Measurements from ENCODE around the gene WBP1L.
A peak's percentile ranks its signal among the peaks of the same experiment; 100 is the strongest.

The WBP1L gene

GRCh38 chr10:102779680-102780526 is 36.2 kb downstream of the WBP1L start:
- DNase-seq (ENCODE audit: low read depth in 2 of 2): no peak

- DNase-seq (ENCODE audit: low read depth in 2 of 2): no peak
These were observed 36.7 kb downstream of the WBP1L start for GRCh38 chr10:102780527-102780808.

GRCh38 chr10:102781090-102781920 is 37.6 kb downstream of the WBP1L start:
- DNase-seq (ENCODE audit: low read depth in 2 of 2): no peak

- no peak for DNase-seq (ENCODE audit: low read depth in 2 of 2)
These were observed 38.3 kb downstream of the WBP1L start for GRCh38 chr10:102781921-102782557.

GRCh38 chr10:102782673-102783551 is 39.2 kb downstream of the WBP1L start:
- DNase-seq (ENCODE audit: low read depth in 2 of 2): no peak

- no peak for DNase-seq (ENCODE audit: low read depth in 2 of 2)
These were observed 39.8 kb downstream of the WBP1L start for GRCh38 chr10:102783568-102783967.

GRCh38 chr10:102785818-102786217 is 42.1 kb downstream of the WBP1L start:
- no peak for DNase-seq (ENCODE audit: low read depth in 2 of 2)

GRCh38 chr10:102791754-102792395 is 48.1 kb downstream of the WBP1L start:
- DNase-seq (ENCODE audit: low read depth in 2 of 2): no peak

- DNase-seq (ENCODE audit: low read depth in 2 of 2): no peak
These were observed 52.0 kb downstream of the WBP1L start for GRCh38 chr10:102795453-102796406.

- DNase-seq (ENCODE audit: low read depth in 2 of 2): peak; percentile 35 to 47
These were observed 52.8 kb downstream of the WBP1L start for GRCh38 chr10:102796407-102797176.

GRCh38 chr10:102799691-102800471 is 56.1 kb downstream of the WBP1L start:
- DNase-seq (ENCODE audit: low read depth in 2 of 2): no peak

GRCh38 chr10:102800611-102801335 is 57.0 kb downstream of the WBP1L start:
- DNase-seq (ENCODE audit: low read depth in 2 of 2): no peak

- DNase-seq (ENCODE audit: low read depth in 2 of 2): no peak
These were observed 57.7 kb downstream of the WBP1L start for GRCh38 chr10:102801496-102801895.

GRCh38 chr10:102801978-102802377 is 58.2 kb downstream of the WBP1L start:
- no peak for DNase-seq (ENCODE audit: low read depth in 2 of 2)

- peak in 1 of 2 donors; percentile 2 for DNase-seq (ENCODE audit: low read depth in 2 of 2)
These were observed 59.3 kb downstream of the WBP1L start for GRCh38 chr10:102802920-102803534.

- no peak for DNase-seq (ENCODE audit: low read depth in 2 of 2)
These were observed 60.8 kb downstream of the WBP1L start for GRCh38 chr10:102804382-102805055.

GRCh38 chr10:102808380-102808779 is 64.6 kb downstream of the WBP1L start:
- no peak for DNase-seq (ENCODE audit: low read depth in 2 of 2)

Measured in stimulated activated CD4-positive, alpha-beta T cell treated with anti-CD3 and anti-CD28 coated beads, Interleukin-4, amount 100 ng/mL, for 48 hours (primary cell).